Measurements from ENCODE around the gene CASTOR2. TPM values are rescaled to one million over a fixed set of nuclear protein-coding genes. Genes with fewer than 3 reads are reported as not detected.
A peak's percentile ranks its signal among the peaks of the same experiment; 100 is the strongest.
"Not testable (repeated sequence)": the region's sequence is repeated elsewhere in the genome, so short reads cannot be mapped to it uniquely, and the experiment has no call there.

CASTOR2 gene
- total RNA-seq, 1 donor from 2014 or later = 40.8 TPM

DNA sequence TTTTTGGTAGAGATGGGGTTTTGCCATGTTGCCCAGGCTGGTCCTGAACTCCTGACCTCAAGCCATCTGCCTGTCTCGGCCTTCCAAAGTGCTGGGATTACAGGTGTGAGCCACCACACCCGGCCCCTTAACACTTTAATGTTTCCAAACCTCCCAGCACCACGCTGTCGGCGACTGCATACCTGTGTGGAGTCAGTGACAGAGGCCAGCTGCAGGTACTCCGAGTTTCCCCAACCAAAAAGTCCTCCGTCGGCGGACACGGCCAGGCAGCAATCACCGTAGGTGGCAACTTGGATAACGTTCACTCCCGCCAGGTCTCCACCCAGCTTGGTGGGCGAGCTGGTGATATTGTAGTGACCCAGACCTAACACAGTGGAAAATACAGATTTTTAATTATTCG, 93.9 kb downstream of the CASTOR2 start:
- Mint-ChIP-seq H3K27me3 (ENCODE audit: low read depth) (no peaks in the 10 kb centered on the region), H3K9me3 (no peaks in the 10 kb centered on the region), H3K4me1 (no peaks in the 10 kb centered on the region), H3K27ac (no peak overlapping the region), H3K4me3 (no peak overlapping the region), H3K36me3 (peaks cover 39% of the 10 kb centered on the region)
- TF ChIP-seq, protein P1, sequence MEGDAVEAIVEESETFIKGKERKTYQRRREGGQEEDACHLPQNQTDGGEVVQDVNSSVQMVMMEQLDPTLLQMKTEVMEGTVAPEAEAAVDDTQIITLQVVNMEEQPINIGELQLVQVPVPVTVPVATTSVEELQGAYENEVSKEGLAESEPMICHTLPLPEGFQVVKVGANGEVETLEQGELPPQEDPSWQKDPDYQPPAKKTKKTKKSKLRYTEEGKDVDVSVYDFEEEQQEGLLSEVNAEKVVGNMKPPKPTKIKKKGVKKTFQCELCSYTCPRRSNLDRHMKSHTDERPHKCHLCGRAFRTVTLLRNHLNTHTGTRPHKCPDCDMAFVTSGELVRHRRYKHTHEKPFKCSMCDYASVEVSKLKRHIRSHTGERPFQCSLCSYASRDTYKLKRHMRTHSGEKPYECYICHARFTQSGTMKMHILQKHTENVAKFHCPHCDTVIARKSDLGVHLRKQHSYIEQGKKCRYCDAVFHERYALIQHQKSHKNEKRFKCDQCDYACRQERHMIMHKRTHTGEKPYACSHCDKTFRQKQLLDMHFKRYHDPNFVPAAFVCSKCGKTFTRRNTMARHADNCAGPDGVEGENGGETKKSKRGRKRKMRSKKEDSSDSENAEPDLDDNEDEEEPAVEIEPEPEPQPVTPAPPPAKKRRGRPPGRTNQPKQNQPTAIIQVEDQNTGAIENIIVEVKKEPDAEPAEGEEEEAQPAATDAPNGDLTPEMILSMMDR (IDR thresholded peaks at IDR 0.05; ENCODE audit: unreplicated experiment) = no peak
- DNase-seq (ENCODE audit: low spot score in 2 of 2, unreplicated experiment in 2 of 2) = no peak

DNA sequence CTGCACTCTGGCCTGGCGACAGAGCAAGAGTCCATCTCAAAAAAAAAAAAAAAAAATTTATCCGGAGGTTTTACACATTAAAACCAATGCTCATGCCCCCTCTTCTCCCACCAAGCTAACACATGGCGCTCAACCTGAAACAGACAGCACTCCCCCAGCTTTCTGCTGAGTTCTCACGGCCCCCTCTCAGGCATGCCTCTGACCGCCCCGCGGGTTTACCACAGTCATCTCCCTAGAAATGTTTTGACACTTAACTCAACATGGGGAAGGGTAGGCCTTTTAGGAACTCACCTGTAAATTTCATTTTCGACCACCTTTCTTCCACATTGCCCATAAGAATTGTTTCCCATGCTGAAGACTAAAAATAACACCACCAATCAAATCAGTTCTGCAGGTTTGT, 99.8 kb downstream of the CASTOR2 start:
- Mint-ChIP-seq H3K9me3 (no peaks in the 10 kb centered on the region), H3K27ac (no peak overlapping the region)
- TF ChIP-seq, protein P1 (IDR thresholded peaks at IDR 0.05; ENCODE audit: unreplicated experiment) = no peak

DNA sequence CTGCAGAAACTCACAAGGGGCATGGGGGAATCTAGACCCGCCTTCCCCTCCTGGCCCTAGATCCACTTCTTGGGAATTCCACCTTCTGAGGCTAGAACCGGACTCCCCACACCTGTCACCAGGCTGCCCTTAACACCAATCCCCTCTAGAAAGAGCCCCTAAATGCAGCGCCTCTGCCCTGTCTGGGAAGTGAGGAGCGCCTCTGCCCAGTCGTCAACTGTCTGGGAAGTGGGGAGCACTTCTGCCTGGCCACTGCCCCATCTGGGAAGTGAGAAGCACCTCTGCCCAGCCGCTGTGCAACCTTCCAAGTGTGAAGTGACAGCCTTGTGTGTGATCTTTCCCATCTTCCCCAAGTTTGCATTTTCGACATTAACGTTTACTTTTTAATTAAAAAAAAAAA, 100.3 kb downstream of the CASTOR2 start:
- TF ChIP-seq, protein P1 (IDR thresholded peaks at IDR 0.05; ENCODE audit: unreplicated experiment) = no peak
- Mint-ChIP-seq H3K27me3 (ENCODE audit: low read depth) (no peaks in the 10 kb centered on the region), H3K36me3 (peaks cover 43% of the 10 kb centered on the region), H3K4me1 (no peaks in the 10 kb centered on the region), H3K9me3 (no peaks in the 10 kb centered on the region), H3K27ac (no peak overlapping the region), H3K4me3 (no peak overlapping the region)
- no peak for DNase-seq (ENCODE audit: low spot score in 2 of 2, unreplicated experiment in 2 of 2)

More for the DNA sequence above, 99.8 kb downstream of the CASTOR2 start:
- Mint-ChIP-seq H3K27me3 (ENCODE audit: low read depth) (no peaks in the 10 kb centered on the region), H3K36me3 (peaks cover 40% of the 10 kb centered on the region), H3K4me3 (no peak overlapping the region), H3K4me1 (no peaks in the 10 kb centered on the region)
- DNase-seq (ENCODE audit: low spot score in 2 of 2, unreplicated experiment in 2 of 2) = no peak

DNA sequence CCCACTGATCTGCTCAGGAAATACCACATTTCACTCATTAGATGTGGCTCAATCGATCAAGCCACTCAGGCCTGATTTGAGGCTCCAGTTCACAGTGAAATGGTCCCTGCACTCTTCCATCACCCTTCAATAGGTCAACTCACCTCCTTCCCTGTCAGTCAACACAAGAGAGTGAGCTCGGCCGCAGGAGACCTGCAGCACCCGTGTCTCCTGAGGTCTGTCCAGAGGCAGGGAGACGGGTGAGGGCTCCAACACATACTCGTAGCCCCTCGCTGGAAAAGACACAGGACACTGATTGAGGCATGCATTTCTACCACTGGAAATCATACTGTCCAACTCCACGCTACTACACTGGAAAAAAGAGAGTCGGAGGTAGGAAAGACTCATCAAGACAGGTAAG, 102.0 kb downstream of the CASTOR2 start:
- DNase-seq (ENCODE audit: low spot score in 2 of 2, unreplicated experiment in 2 of 2) = no peak
- Mint-ChIP-seq H3K9me3 (no peaks in the 10 kb centered on the region), H3K27ac (no peak overlapping the region), H3K4me3 (no peak overlapping the region), H3K36me3 (peaks cover 40% of the 10 kb centered on the region), H3K27me3 (ENCODE audit: low read depth) (no peaks in the 10 kb centered on the region), H3K4me1 (no peaks in the 10 kb centered on the region)
- TF ChIP-seq, protein P1 (IDR thresholded peaks at IDR 0.05; ENCODE audit: unreplicated experiment) = no peak

DNA sequence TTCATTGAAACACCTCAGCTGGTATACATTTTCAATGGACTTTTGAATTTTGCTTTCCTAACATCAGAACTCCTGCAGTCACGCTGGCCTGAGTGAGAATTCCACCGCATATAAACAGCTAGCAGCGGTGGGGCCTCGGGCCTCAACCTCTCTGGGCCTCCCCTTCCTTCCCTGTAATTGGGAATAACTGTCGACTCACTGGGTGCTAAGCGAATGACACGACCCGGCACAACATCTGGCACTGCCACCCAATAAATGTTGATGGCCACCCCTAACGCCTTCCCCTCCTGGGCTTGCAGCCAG, 108.4 kb downstream of the CASTOR2 start:
- H3K4me1 Mint-ChIP-seq = peaks cover 3% of the 10 kb centered on the region
- TF ChIP-seq, protein P1 (IDR thresholded peaks at IDR 0.05; ENCODE audit: unreplicated experiment) = no peak
- H3K27ac Mint-ChIP-seq = peak overlapping the region; percentile 98
- H3K27me3 Mint-ChIP-seq (ENCODE audit: low read depth) = no peaks in the 10 kb centered on the region
- peak overlapping the region; percentile 95 for H3K4me3 Mint-ChIP-seq
- DNase-seq (ENCODE audit: low spot score in 2 of 2, unreplicated experiment in 2 of 2) = no peak
- peaks cover 13% of the 10 kb centered on the region for H3K36me3 Mint-ChIP-seq
- no peaks in the 10 kb centered on the region for H3K9me3 Mint-ChIP-seq

DNA sequence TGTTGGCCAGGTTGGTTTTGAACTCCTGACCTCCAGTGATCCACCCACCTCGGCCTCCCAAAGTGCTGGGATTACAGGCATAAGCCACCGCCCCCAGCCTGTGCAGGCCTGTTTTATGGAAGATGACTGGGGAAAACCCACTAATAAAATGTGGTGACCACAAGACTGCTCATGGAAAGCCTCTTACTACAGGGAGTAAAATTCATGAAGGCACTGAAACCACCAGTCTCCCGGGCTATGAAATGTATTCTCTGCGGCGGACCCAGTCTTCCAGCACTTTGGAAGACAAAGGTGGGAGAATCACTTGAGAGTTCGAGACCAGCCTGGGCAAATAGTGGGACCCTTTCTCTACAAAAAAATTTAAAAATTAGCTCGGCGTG, 109.7 kb downstream of the CASTOR2 start:
- peak overlapping the region; percentile 92 for H3K27ac Mint-ChIP-seq
- DNase-seq (ENCODE audit: low spot score in 2 of 2, unreplicated experiment in 2 of 2) = peak in 1 of 2 experiments; percentile 19
- not testable (repeated sequence) for H3K4me1 Mint-ChIP-seq; H3K27me3 Mint-ChIP-seq (ENCODE audit: low read depth); H3K9me3 Mint-ChIP-seq
- peaks cover 10% of the 10 kb centered on the region for H3K36me3 Mint-ChIP-seq
- peak overlapping the region; percentile 86 for H3K4me3 Mint-ChIP-seq

Other genes with a start within 250 kb of the CASTOR2 start
- 0.27 to 0.47 TPM in 2 of 3 replicates, not detected in the other for gene NCF1, start 190.7 kb upstream of the CASTOR2 start, total RNA-seq
- 36.4 to 41.5 TPM (median 38.4 TPM) in 3 replicates for gene GTF2IRD2, start 113.1 kb upstream of the CASTOR2 start, total RNA-seq
- gene RCC1L, start 109.1 kb downstream of the CASTOR2 start, total RNA-seq = 37.5 to 39.1 TPM (median 38.6 TPM) in 3 replicates
- 71.6 to 75.2 TPM (median 72.6 TPM) in 3 replicates for gene GTF2IRD2B, start 127.9 kb downstream of the CASTOR2 start, total RNA-seq